Left lung (tissue), 10 donors: ENCODE measurements around the gene ST6GALNAC6. TPM values are rescaled to one million over a fixed set of nuclear protein-coding genes. Genes with fewer than 3 reads are reported as not detected.
A peak's percentile ranks its signal among the peaks of the same experiment; 100 is the strongest.

Source experiments
- ATAC-seq: fragments of 200-7000 bp; cut with Tn5 transposase; one replicate; pipeline ENCODE4 v1.9.1; 2020; ENCODE audit warnings: moderate library complexity
- DNase-seq, 4 donors: peaks; one replicate each; pipeline ENCODE4 v3.0.0-alpha.2; 2013 to 2020
- H3K27ac ChIP-seq, 2 donors: fragments of 200-600 bp; sonication (generic) in 1 of 2; one replicate each; pipeline versions ENCODE4 v1.5.0 to v1.8.0; 2020 to 2021
- H3K27me3 ChIP-seq, 2 donors: fragments of 200-600 bp; sonication (generic) in 1 of 2; one replicate each; pipeline versions ENCODE4 v1.5.0 to v1.8.0; 2020 to 2021
- H3K36me3 ChIP-seq, 2 donors: fragments of 200-600 bp; sonication (generic) in 1 of 2; one replicate each; pipeline versions ENCODE4 v1.5.0 to v1.8.0; 2020 to 2021
- H3K4me1 ChIP-seq, 2 donors: fragments of 200-600 bp; one replicate each; pipeline ENCODE4 v1.8.0; 2021
- H3K4me3 ChIP-seq, 2 donors: fragments of 200-600 bp; sonication (generic) in 1 of 2; one replicate each; pipeline versions ENCODE4 v1.5.0 to v1.8.0; 2020 to 2021; ENCODE audit warnings: mild to moderate bottlenecking in 1 of 2
- H3K9me3 ChIP-seq, 2 donors: fragments of 200-600 bp; sonication (generic) in 1 of 2; one replicate each; pipeline versions ENCODE4 v1.5.0 to v1.8.0; 2020 to 2021
- intact Hi-C, 2 donors: fragments of 100-400 bp; cut with DNase I; formaldehyde crosslinking; loops; one replicate each; pipeline versions ENCODE4 v1.11.2 to v1.14.2; 2022
- polyA plus RNA-seq, 6 donors: library from polyadenylated mRNA; unstranded; fragments of 120-200 nt; gene quantifications; one replicate each; pipeline ENCODE4 v1.2.1, GENCODE V29; 2013; ENCODE audit not compliant: insufficient read length in 6 of 6
- total RNA-seq, 2 donors: library from RNA; stranded (reverse); fragmentation: NEBNext Ultra II Directional; extraction: Animal tissue kit (Norgen Biotek cat#: 25700); gene quantifications; one replicate each; pipeline ENCODE4 v1.2.1, GENCODE V29; 2021
- TF ChIP-seq, protein P1 (sequence below), 2 donors: fragments of 200-600 bp; sonication (generic) in 1 of 2; IDR thresholded peaks; one replicate each; pipeline versions ENCODE4 v1.5.0 to v1.8.0; 2021; ENCODE audit warnings: antibody characterized with exemption in 2 of 2
- donor health status: DM: no; HTN: yes; CAD: no.
- donor health status: DM: no; HTN: no; CAD: no.

The ST6GALNAC6 gene
- total and polyA plus RNA-seq, 8 donors: 43.5 to 57.0 (median 48.6) TPM

- Histone ChIP-seq H3K27ac (peak overlapping the region in 1 of 2 donors; percentile 70), H3K36me3 (peaks cover 0 to 30% of the 10 kb centered on the region in 2 donors), H3K4me1 (peaks cover 27 to 60% of the 10 kb centered on the region in 2 donors), H3K27me3 (peaks cover 0 to 13% of the 10 kb centered on the region in 2 donors), H3K4me3 (peak overlapping the region in 1 of 2 donors; percentile 14), H3K9me3 (no peaks in the 10 kb centered on the region)
- ATAC-seq: no peak
- intact Hi-C loops: loop anchor here in 1 of 2 donors (5.0 to 10.0 kb wide), 2 partner anchors 80 to 137 kb away; partner anchors contain the start of gene TOR2A
- DNase-seq: peak in 1 of 4 donors; percentile 73
- TF ChIP-seq, protein P1, sequence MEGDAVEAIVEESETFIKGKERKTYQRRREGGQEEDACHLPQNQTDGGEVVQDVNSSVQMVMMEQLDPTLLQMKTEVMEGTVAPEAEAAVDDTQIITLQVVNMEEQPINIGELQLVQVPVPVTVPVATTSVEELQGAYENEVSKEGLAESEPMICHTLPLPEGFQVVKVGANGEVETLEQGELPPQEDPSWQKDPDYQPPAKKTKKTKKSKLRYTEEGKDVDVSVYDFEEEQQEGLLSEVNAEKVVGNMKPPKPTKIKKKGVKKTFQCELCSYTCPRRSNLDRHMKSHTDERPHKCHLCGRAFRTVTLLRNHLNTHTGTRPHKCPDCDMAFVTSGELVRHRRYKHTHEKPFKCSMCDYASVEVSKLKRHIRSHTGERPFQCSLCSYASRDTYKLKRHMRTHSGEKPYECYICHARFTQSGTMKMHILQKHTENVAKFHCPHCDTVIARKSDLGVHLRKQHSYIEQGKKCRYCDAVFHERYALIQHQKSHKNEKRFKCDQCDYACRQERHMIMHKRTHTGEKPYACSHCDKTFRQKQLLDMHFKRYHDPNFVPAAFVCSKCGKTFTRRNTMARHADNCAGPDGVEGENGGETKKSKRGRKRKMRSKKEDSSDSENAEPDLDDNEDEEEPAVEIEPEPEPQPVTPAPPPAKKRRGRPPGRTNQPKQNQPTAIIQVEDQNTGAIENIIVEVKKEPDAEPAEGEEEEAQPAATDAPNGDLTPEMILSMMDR (IDR thresholded peaks at IDR 0.05): no peak
Measured at GRCh38 chr9:127874301-127875221, 24.8 kb downstream of the ST6GALNAC6 start.

- intact Hi-C loops: loop anchor here in 1 of 2 donors (5.0 to 10.0 kb wide), 2 partner anchors 79 to 137 kb away; partner anchors contain the start of gene TOR2A
Measured at GRCh38 chr9:127873886-127874285, 25.5 kb downstream of the ST6GALNAC6 start.

DNA sequence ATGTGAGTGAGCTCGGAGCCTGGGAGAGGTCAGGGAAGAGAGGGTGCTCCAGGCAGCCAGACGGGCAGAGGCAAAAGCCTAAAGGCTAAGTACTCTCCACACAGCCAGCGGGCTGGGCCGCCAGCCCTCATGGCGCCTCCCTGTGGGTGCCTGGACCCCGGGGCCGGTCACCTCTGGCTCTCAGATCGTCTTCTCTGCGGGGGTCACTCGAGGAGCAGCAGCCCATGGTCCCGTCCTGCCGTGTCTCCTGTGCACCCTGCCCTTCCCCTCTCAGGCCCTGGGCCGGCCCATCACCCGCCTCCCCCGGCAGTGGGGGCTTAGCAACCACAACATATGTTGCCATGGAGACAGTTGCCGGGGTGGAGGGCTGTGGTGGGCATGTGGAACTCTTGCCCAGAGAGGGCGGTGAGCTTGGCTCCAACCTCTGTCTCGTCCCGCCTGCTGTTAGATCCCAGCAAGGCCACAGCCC is 26.1 kb downstream of the ST6GALNAC6 start:
- H3K4me3 ChIP-seq: no peak overlapping the region
- peaks cover 0 to 34% of the 10 kb centered on the region in 2 donors for H3K36me3 ChIP-seq
- peaks cover 27 to 68% of the 10 kb centered on the region in 2 donors for H3K4me1 ChIP-seq
- peaks cover 0 to 13% of the 10 kb centered on the region in 2 donors for H3K27me3 ChIP-seq
- ATAC-seq (no peak), DNase-seq (peak in 1 of 4 donors; percentile 80)
- H3K9me3 ChIP-seq: no peaks in the 10 kb centered on the region
- intact Hi-C loops: loop anchor here in 1 of 2 donors (5.0 to 10.0 kb wide), 2 partner anchors 78 to 136 kb away; partner anchors contain the start of gene TOR2A
- TF ChIP-seq, protein P1 (IDR thresholded peaks at IDR 0.05): no peak
- no peak overlapping the region for H3K27ac ChIP-seq

More at GRCh38 chr9:127873886-127874285, 25.5 kb downstream of the ST6GALNAC6 start:
- peak; percentile 6 for ATAC-seq
- Histone ChIP-seq H3K27ac (peak overlapping the region in 1 of 2 donors; percentile 16), H3K27me3 (peaks cover 0 to 13% of the 10 kb centered on the region in 2 donors), H3K9me3 (no peaks in the 10 kb centered on the region), H3K4me3 (peak overlapping the region in 1 of 2 donors; percentile 14), H3K36me3 (peaks cover 0 to 30% of the 10 kb centered on the region in 2 donors), H3K4me1 (peaks cover 27 to 67% of the 10 kb centered on the region in 2 donors)
- TF ChIP-seq, protein P1 (IDR thresholded peaks at IDR 0.05): no peak
- peak in 2 of 4 donors; percentile 80 to 86 for DNase-seq

GRCh38 chr9:127872369-127873222 is 26.8 kb downstream of the ST6GALNAC6 start:
- peaks cover 23 to 68% of the 10 kb centered on the region in 2 donors for H3K4me1 ChIP-seq
- TF ChIP-seq, protein P1 (IDR thresholded peaks at IDR 0.05): no peak
- DNase-seq: no peak
- H3K36me3 ChIP-seq: peaks cover 0 to 41% of the 10 kb centered on the region in 2 donors
- H3K4me3 ChIP-seq: no peak overlapping the region
- peaks cover 0 to 7% of the 10 kb centered on the region in 2 donors for H3K27me3 ChIP-seq
- ATAC-seq: no peak
- intact Hi-C loops: loop anchor here in 1 of 2 donors (5.0 to 10.0 kb wide), 2 partner anchors 78 to 135 kb away; partner anchors contain the start of gene TOR2A
- no peaks in the 10 kb centered on the region for H3K9me3 ChIP-seq
- no peak overlapping the region for H3K27ac ChIP-seq
